ENCODE measurements around the gene PTPRG. TPM values are rescaled to one million over a fixed set of nuclear protein-coding genes. Genes with fewer than 3 reads are reported as not detected.

Gene PTPRG
- total RNA-seq, 4 donors from 2014 or later = 11.0 to 18.5 (median 14.9) TPM

DNA sequence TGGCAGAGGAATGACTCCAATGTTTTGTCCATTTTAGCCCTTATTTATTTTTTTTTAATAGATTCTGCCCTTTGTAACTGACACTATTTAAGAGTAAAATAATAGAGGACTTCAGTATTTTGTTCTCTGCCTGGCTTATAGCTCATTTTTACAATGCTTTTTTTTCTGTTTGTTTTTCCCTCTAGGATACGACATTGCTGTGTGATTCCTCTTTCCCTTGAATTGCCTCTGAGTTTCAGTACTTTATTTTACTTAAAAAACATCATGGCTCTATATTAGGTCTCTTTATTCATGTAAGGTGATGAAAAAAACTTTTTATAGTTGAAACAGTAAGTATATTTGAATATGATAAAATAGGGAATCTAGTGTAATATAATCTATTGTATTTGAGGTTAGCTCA, 179.1 kb downstream of the PTPRG start:
- H3K27ac ChIP-seq = no peak overlapping the region
- DNase-seq (ENCODE audit: low spot score in 2 of 2) = no peak
- TF ChIP-seq POLR2A (IDR thresholded peaks at IDR 0.05) (no peak), POLR2AphosphoS5 (IDR thresholded peaks at IDR 0.05) (no peak), EP300 (IDR thresholded peaks at IDR 0.05) (no peak)
- TF ChIP-seq, protein P1, sequence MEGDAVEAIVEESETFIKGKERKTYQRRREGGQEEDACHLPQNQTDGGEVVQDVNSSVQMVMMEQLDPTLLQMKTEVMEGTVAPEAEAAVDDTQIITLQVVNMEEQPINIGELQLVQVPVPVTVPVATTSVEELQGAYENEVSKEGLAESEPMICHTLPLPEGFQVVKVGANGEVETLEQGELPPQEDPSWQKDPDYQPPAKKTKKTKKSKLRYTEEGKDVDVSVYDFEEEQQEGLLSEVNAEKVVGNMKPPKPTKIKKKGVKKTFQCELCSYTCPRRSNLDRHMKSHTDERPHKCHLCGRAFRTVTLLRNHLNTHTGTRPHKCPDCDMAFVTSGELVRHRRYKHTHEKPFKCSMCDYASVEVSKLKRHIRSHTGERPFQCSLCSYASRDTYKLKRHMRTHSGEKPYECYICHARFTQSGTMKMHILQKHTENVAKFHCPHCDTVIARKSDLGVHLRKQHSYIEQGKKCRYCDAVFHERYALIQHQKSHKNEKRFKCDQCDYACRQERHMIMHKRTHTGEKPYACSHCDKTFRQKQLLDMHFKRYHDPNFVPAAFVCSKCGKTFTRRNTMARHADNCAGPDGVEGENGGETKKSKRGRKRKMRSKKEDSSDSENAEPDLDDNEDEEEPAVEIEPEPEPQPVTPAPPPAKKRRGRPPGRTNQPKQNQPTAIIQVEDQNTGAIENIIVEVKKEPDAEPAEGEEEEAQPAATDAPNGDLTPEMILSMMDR (IDR thresholded peaks at IDR 0.05) = no peak
- no peak overlapping the region for H3K4me3 ChIP-seq
- H3K27me3 ChIP-seq = no peaks in the 10 kb centered on the region
- H3K4me1 ChIP-seq = no peaks in the 10 kb centered on the region
- 58% methylated on average over 1 of the region's 1 CpG for WGBS
- no peaks in the 10 kb centered on the region for H3K9me3 ChIP-seq
- no peaks in the 10 kb centered on the region for H3K36me3 ChIP-seq

DNA sequence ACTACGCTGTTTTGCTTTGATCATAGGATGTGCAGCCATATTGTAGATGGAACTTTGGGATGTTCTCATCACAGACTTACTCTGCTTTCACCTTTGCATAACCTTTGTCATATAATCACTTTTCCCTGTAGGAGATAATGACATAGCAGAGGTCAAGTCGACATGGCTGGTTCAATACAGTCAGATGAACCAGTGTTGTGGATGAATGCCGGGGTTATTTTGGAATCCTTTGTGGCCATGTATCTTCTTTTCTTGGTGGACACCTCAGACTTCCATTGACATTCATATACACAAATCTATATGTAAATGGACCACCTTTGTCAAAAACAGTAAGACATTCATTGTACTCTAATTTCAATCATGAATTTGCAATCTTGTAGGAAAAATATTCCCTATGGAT, 180.2 kb downstream of the PTPRG start:
- 93% methylated on average over 3 of the region's 3 CpGs for WGBS
- Histone ChIP-seq H3K4me3 (no peak overlapping the region), H3K36me3 (no peaks in the 10 kb centered on the region), H3K4me1 (no peaks in the 10 kb centered on the region), H3K27me3 (no peaks in the 10 kb centered on the region), H3K9me3 (no peaks in the 10 kb centered on the region), H3K27ac (no peak overlapping the region)
- TF ChIP-seq POLR2A (IDR thresholded peaks at IDR 0.05) (no peak), POLR2AphosphoS5 (IDR thresholded peaks at IDR 0.05) (no peak), EP300 (IDR thresholded peaks at IDR 0.05) (no peak)
- TF ChIP-seq, protein P1 (IDR thresholded peaks at IDR 0.05) = no peak
- no peak for DNase-seq (ENCODE audit: low spot score in 2 of 2)

DNA sequence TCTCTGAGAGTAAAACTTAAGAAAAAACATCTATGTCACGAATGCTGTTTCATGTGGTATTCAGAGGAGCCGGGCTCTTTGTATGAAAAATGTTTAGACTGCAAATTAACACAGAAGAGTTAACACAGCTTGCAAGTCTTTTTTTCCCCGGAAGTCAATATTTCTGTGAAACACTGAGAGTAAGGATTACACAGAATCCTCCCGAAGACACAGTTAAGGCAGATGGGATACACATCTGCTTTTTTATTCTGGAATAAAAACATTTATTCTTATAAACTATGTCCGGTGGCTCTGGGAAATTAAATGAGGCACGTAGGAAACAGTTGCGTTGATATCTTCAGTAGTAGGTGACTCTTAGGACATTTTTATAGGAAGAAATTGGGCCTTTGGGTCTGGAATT, 180.6 kb downstream of the PTPRG start:
- Histone ChIP-seq H3K27me3 (no peaks in the 10 kb centered on the region), H3K36me3 (no peaks in the 10 kb centered on the region), H3K9me3 (no peaks in the 10 kb centered on the region), H3K4me1 (no peaks in the 10 kb centered on the region), H3K27ac (no peak overlapping the region), H3K4me3 (no peak overlapping the region)
- no peak for DNase-seq (ENCODE audit: low spot score in 2 of 2)
- WGBS = 78% methylated on average over 7 of the region's 7 CpGs
- TF ChIP-seq POLR2AphosphoS5 (IDR thresholded peaks at IDR 0.05) (no peak), EP300 (IDR thresholded peaks at IDR 0.05) (no peak), POLR2A (IDR thresholded peaks at IDR 0.05) (no peak)
- TF ChIP-seq, protein P1 (IDR thresholded peaks at IDR 0.05) = no peak

DNA sequence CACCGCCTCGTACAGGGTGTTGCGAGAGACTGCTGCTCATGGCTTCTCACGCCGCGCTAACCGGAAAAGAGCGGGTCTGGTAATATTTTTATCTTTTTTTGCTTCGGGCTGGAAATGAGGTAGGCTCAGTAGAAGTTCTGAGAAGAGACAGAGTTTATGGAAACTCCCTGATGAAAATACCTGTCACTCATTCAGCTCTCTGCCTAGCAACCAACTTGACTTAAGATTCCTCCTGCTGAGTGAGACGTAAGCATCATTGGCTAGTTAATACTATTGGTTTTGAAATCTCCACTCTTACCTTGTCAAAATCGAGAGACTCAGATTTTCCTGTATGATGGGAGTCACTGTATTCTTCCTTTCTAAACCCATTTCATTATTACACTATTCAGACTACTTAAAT, 181.7 kb downstream of the PTPRG start:
- H3K9me3 ChIP-seq = no peaks in the 10 kb centered on the region
- no peak overlapping the region for H3K27ac ChIP-seq
- no peaks in the 10 kb centered on the region for H3K27me3 ChIP-seq
- H3K36me3 ChIP-seq = no peaks in the 10 kb centered on the region
- TF ChIP-seq EP300 (IDR thresholded peaks at IDR 0.05) (no peak), POLR2AphosphoS5 (IDR thresholded peaks at IDR 0.05) (no peak), POLR2A (IDR thresholded peaks at IDR 0.05) (no peak)
- TF ChIP-seq, protein P1 (IDR thresholded peaks at IDR 0.05) = no peak
- WGBS = 97% methylated on average over 11 of the region's 11 CpGs
- no peak overlapping the region for H3K4me3 ChIP-seq
- no peaks in the 10 kb centered on the region for H3K4me1 ChIP-seq
- DNase-seq (ENCODE audit: low spot score in 2 of 2) = no peak

DNA sequence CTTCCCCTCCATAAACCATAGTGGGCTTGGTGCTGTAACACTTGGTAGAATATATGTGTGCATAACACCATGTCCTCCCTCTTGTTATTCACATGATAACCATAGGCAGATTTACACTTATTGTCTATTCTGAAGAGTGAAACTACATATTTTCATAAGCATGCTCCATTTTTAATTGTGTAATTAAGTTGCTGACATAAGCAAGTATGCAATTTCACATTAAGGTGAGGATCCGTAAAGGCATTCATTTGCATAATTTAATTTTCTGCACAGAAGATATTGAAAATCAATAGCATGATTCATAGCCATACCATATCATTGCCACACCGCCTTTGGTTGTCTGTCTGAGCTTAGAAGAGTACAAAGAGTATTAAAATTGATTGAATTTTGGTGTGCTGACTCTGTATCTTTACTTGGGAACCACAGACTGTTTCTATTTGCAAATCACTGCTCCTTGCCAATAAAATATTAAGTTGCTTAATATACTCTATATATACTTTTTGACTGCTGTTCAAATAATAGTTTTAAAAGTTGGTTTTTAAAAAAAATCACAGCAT, 182.4 kb downstream of the PTPRG start:
- Histone ChIP-seq H3K27me3 (no peaks in the 10 kb centered on the region), H3K9me3 (no peaks in the 10 kb centered on the region), H3K4me3 (no peak overlapping the region), H3K36me3 (no peaks in the 10 kb centered on the region), H3K27ac (no peak overlapping the region), H3K4me1 (no peaks in the 10 kb centered on the region)
- TF ChIP-seq POLR2A (IDR thresholded peaks at IDR 0.05) (no peak), POLR2AphosphoS5 (IDR thresholded peaks at IDR 0.05) (no peak), EP300 (IDR thresholded peaks at IDR 0.05) (no peak)
- TF ChIP-seq, protein P1 (IDR thresholded peaks at IDR 0.05) = no peak
- 86% methylated on average over 2 of the region's 2 CpGs for WGBS
- DNase-seq (ENCODE audit: low spot score in 2 of 2) = no peak

Data from suprapubic skin (tissue), 4 donors.